Suprapubic skin (tissue), 3 donors: ENCODE data around the gene FRMD3.

Experiments used
- CTCF ChIP-seq, 2 donors: fragments of 200-600 bp in 1 of 2; fragments of 450-650 bp in 1 of 2; sonication (generic) in 1 of 2; IDR thresholded peaks; one replicate each; pipeline ENCODE4 v1.5.1; 2016 to 2019; ENCODE audit warnings: antibody characterized with exemption in 2 of 2, mild to moderate bottlenecking in 1 of 2, moderate library complexity in 1 of 2
- POLR2A ChIP-seq, 2 donors: fragments of 450-650 bp; IDR thresholded peaks; one replicate each; pipeline ENCODE4 v1.6.1; 2017; ENCODE audit warnings: antibody characterized with exemption in 2 of 2, mild to moderate bottlenecking in 2 of 2, moderate library complexity in 2 of 2

GRCh38 chr9:83240671-83241070 lies 297.5 kb downstream of the FRMD3 start:
- TF ChIP-seq CTCF (IDR thresholded peaks at IDR 0.05): no peak
- TF ChIP-seq POLR2A (IDR thresholded peaks at IDR 0.05): no peak
